ENCODE data around the gene PBX1. TPM values are rescaled to one million over a fixed set of nuclear protein-coding genes. Genes with fewer than 3 reads are reported as not detected.

The PBX1 gene
- total RNA-seq, 1 donor from 2014 or later = 71.7 TPM

GRCh38 chr1:164779376-164779775 lies 220.4 kb downstream of the PBX1 start:
- Mint-ChIP-seq H3K4me3 (no peak overlapping the region), H3K27ac (ENCODE audit: unreplicated experiment) (no peak overlapping the region), H3K9me3 (peaks cover 2% of the 10 kb centered on the region), H3K36me3 (ENCODE audit: low read depth) (peaks cover 7% of the 10 kb centered on the region), H3K27me3 (ENCODE audit: low read depth) (no peaks in the 10 kb centered on the region), H3K4me1 (peaks cover 28% of the 10 kb centered on the region)
- DNase-seq (ENCODE audit: low read depth, low spot score) = no peak
- TF ChIP-seq CTCF (conservative IDR thresholded peaks at IDR 0.05) = no peak

GRCh38 chr1:164780111-164780812 lies 221.3 kb downstream of the PBX1 start:
- no peak for TF ChIP-seq CTCF (conservative IDR thresholded peaks at IDR 0.05)
- Mint-ChIP-seq H3K4me1 (peaks cover 20% of the 10 kb centered on the region), H3K36me3 (ENCODE audit: low read depth) (peaks cover 7% of the 10 kb centered on the region), H3K4me3 (no peak overlapping the region), H3K27me3 (ENCODE audit: low read depth) (no peaks in the 10 kb centered on the region), H3K27ac (ENCODE audit: unreplicated experiment) (peak overlapping the region; percentile 28), H3K9me3 (peaks cover 2% of the 10 kb centered on the region)
- no peak for DNase-seq (ENCODE audit: low read depth, low spot score)

- peaks cover 2% of the 10 kb centered on the region for H3K9me3 Mint-ChIP-seq
- TF ChIP-seq CTCF (conservative IDR thresholded peaks at IDR 0.05) = no peak
- H3K4me1 Mint-ChIP-seq = peaks cover 20% of the 10 kb centered on the region
- no peak for DNase-seq (ENCODE audit: low read depth, low spot score)
- peaks cover 7% of the 10 kb centered on the region for H3K36me3 Mint-ChIP-seq (ENCODE audit: low read depth)
- H3K4me3 Mint-ChIP-seq = no peak overlapping the region
- H3K27ac Mint-ChIP-seq (ENCODE audit: unreplicated experiment) = peak overlapping the region; percentile 28
- no peaks in the 10 kb centered on the region for H3K27me3 Mint-ChIP-seq (ENCODE audit: low read depth)
These were observed 221.9 kb downstream of the PBX1 start for GRCh38 chr1:164780863-164781262.

- no peak overlapping the region for H3K4me3 Mint-ChIP-seq
- peaks cover 29% of the 10 kb centered on the region for H3K4me1 Mint-ChIP-seq
- no peak for DNase-seq (ENCODE audit: low read depth, low spot score)
- TF ChIP-seq CTCF (conservative IDR thresholded peaks at IDR 0.05) = no peak
- peaks cover 7% of the 10 kb centered on the region for H3K36me3 Mint-ChIP-seq (ENCODE audit: low read depth)
- peaks cover 2% of the 10 kb centered on the region for H3K9me3 Mint-ChIP-seq
- no peak overlapping the region for H3K27ac Mint-ChIP-seq (ENCODE audit: unreplicated experiment)
- no peaks in the 10 kb centered on the region for H3K27me3 Mint-ChIP-seq (ENCODE audit: low read depth)
These were observed 223.0 kb downstream of the PBX1 start for GRCh38 chr1:164781972-164782371.

GRCh38 chr1:164783778-164784555 lies 225.0 kb downstream of the PBX1 start:
- peaks cover 36% of the 10 kb centered on the region for H3K4me1 Mint-ChIP-seq
- H3K4me3 Mint-ChIP-seq = no peak overlapping the region
- H3K27ac Mint-ChIP-seq (ENCODE audit: unreplicated experiment) = no peak overlapping the region
- H3K9me3 Mint-ChIP-seq = peaks cover 2% of the 10 kb centered on the region
- H3K36me3 Mint-ChIP-seq (ENCODE audit: low read depth) = peaks cover 7% of the 10 kb centered on the region
- no peak for DNase-seq (ENCODE audit: low read depth, low spot score)
- H3K27me3 Mint-ChIP-seq (ENCODE audit: low read depth) = no peaks in the 10 kb centered on the region
- TF ChIP-seq CTCF (conservative IDR thresholded peaks at IDR 0.05) = no peak
